K562 (cell line): ENCODE results near the gene CLEC4E. TPM values are rescaled to one million over a fixed set of nuclear protein-coding genes. Genes with fewer than 3 reads are reported as not detected.

ENCODE experiments used
- ATAC-seq: fragments of 200-7000 bp; cut with Tn5 transposase; 3 replicates; pipeline ENCODE4 v1.9.1; 2020; ENCODE audit warnings: moderate library complexity
- BruUV-seq: library from RNA; stranded (reverse); fragments of 400-500 nt; replicated peaks from 2 replicates; lab custom pipeline; 2021; lab: Mats Ljungman, UMichigan
- CTCF ChIA-PET: fragments of 300-600 bp; formaldehyde crosslinking; extraction: SDS; loops from one replicate; lab custom pipeline; 2021; ENCODE audit warnings: low intra/inter-chr PET ratio; lab: Yijun Ruan, JAX
- POLR2A ChIA-PET: fragments of 300-600, 350-650 bp; sonication (Branson Sonifier 250); formaldehyde crosslinking; extraction: SDS; loops from one replicate; lab custom pipeline; 2021; ENCODE audit warnings: antibody characterized with exemption, inconsistent platforms; lab: Yijun Ruan, JAX
- DNase-seq, 4 experiments: peaks; one replicate each; pipeline versions ENCODE4 v3.0.0 to v3.0.0-alpha.2; 2011 to 2018; ENCODE audit warnings: low spot score in 3 of 4, mixed read lengths in 3 of 4; ENCODE audit errors: extremely low read depth in 1 of 4
- FAIRE-seq: peaks from 2 replicates; lab custom pipeline; 2011; peaks lifted over from hg19 to GRCh38; lab: Jason Lieb, UNC
- H2AFZ ChIP-seq: 2 replicates; pipeline ENCODE4 v1.6.0; 2011; ENCODE audit warnings: low read depth, low read length, control low read depth, inconsistent platforms
- H3K27ac ChIP-seq: fragments of 200-600 bp; 3 replicates; pipeline ENCODE4 v1.8.0; 2011; ENCODE audit warnings: low read depth, mild to moderate bottlenecking, control low read depth, inconsistent platforms, low read length, moderate library complexity, mixed read lengths; ENCODE audit errors: extremely low read depth
- H3K27me3 ChIP-seq, 2 experiments: fragments of 300-600 bp in 1 of 2; 2 replicates in 1 of 2; 3 replicates in 1 of 2; pipeline versions ENCODE4 v1.6.0 to v1.8.0; 2011; ENCODE audit warnings: inconsistent platforms in 2 of 2, low read length in 2 of 2, mild to moderate bottlenecking in 1 of 2, mixed read lengths in 1 of 2, moderate library complexity in 1 of 2; ENCODE audit not compliant: control insufficient read depth in 2 of 2, insufficient read depth in 2 of 2
- H3K36me3 ChIP-seq: fragments of 300-600 bp; 3 replicates; pipeline ENCODE4 v1.8.0; 2011; ENCODE audit warnings: mild to moderate bottlenecking, low read length, inconsistent platforms; ENCODE audit not compliant: control insufficient read depth, insufficient read depth
- H3K4me1 ChIP-seq, 2 experiments: fragments of 200-600 bp in 1 of 2; replicated peaks in 1 of 2; 2 replicates in 1 of 2; 3 replicates in 1 of 2; pipeline versions ENCODE4 v1.5.1 to v1.8.0; 2011; ENCODE audit warnings: inconsistent platforms in 2 of 2, low read length in 2 of 2, mild to moderate bottlenecking in 1 of 2, mixed read lengths in 1 of 2, moderate library complexity in 1 of 2; ENCODE audit not compliant: control insufficient read depth in 2 of 2, insufficient read depth in 2 of 2
- H3K4me2 ChIP-seq: 2 replicates; pipeline ENCODE4 v1.6.1; 2011; ENCODE audit warnings: low read length, control low read depth, inconsistent platforms, mixed read lengths; ENCODE audit not compliant: insufficient read depth
- H3K4me3 ChIP-seq: fragments of 200-600 bp; sonication (generic), shearing (Covaris generic); 2 replicates; pipeline ENCODE4 v1.5.1; 2016; ENCODE audit warnings: control low read depth, inconsistent platforms
- H3K79me2 ChIP-seq: fragments of 200-600 bp; 3 replicates; pipeline ENCODE4 v1.8.0; 2011; ENCODE audit warnings: low read length, inconsistent platforms; ENCODE audit not compliant: control insufficient read depth, insufficient read depth
- H3K9ac ChIP-seq, 2 experiments: 2 replicates each; pipeline versions ENCODE4 v1.6.0 to v1.6.1; 2011; ENCODE audit warnings: low read depth in 2 of 2, low read length in 2 of 2, control low read depth in 1 of 2, inconsistent platforms in 1 of 2, mild to moderate bottlenecking in 1 of 2, mixed read lengths in 1 of 2; ENCODE audit not compliant: insufficient read depth in 1 of 2
- H3K9me1 ChIP-seq: one replicate; pipeline ENCODE4 v1.6.0; 2011; ENCODE audit warnings: inconsistent platforms, mild to moderate bottlenecking, low read length, moderate library complexity; ENCODE audit not compliant: control insufficient read depth, insufficient read depth
- H3K9me3 ChIP-seq: replicated peaks from 2 replicates; pipeline ENCODE4 v1.5.1; 2011; ENCODE audit warnings: low read depth, low read length, inconsistent platforms; ENCODE audit not compliant: control insufficient read depth, insufficient read depth
- H4K20me1 ChIP-seq: replicated peaks from 2 replicates; pipeline ENCODE4 v1.6.1; 2011; ENCODE audit warnings: low read length, inconsistent platforms, mixed read lengths; ENCODE audit not compliant: control insufficient read depth, insufficient read depth
- ETV6 ChIP-seq, 3 experiments: fragments of 150-350 bp in 1 of 3; sonication (generic) in 1 of 3; formaldehyde crosslinking in 1 of 3; IDR thresholded peaks; 2 replicates each; pipeline versions ENCODE4 v1.6.1 to v1.8.0; 2014 to 2022; ENCODE audit warnings: borderline replicate concordance in 2 of 3, low read depth in 2 of 3, antibody characterized with exemption in 1 of 3, low read length in 1 of 3, mild to moderate bottlenecking in 1 of 3, missing genetic modification reagents in 1 of 3
- GTF2F1 ChIP-seq: IDR thresholded peaks from 2 replicates; pipeline ENCODE4 v1.6.1; 2011; ENCODE audit warnings: low read depth, low read length, improper control_type of control experiment
- RCOR1 ChIP-seq, 2 experiments: IDR thresholded peaks; 2 replicates each; pipeline ENCODE4 v1.6.1; 2012; ENCODE audit warnings: low read depth in 2 of 2, low read length in 2 of 2, borderline replicate concordance in 1 of 2, improper control_type of control experiment in 1 of 2
- SPI1 ChIP-seq: IDR thresholded peaks from 2 replicates; pipeline ENCODE4 v1.6.1; 2011; ENCODE audit warnings: low read depth, low read length, control low read depth, borderline replicate concordance
- WGBS: fragments of 100-300 bp; shearing (Covaris generic); methylation state at CpG from one replicate; pipeline ENCODE4 v1.1.6; 2016; ENCODE audit warnings: low coverage, mixed read lengths; ENCODE audit not compliant: insufficient coverage; ENCODE audit errors: missing lambda C conversion rate; 5-methylcytosine and 5-hydroxymethylcytosine counted together
- in situ Hi-C: fragments of 300-500 bp; cut with MboI; formaldehyde crosslinking; loops from 4 replicates; pipeline ENCODE4 v1.15.0; 2018; ENCODE audit warnings: inconsistent platforms, mixed read lengths
- intact Hi-C: fragments of 100-400 bp; cut with micrococcal nuclease; formaldehyde crosslinking; loops from 2 replicates; pipeline ENCODE4 v1.14.2; 2022
- polyA plus RNA-seq, 8 experiments: library from polyadenylated mRNA; depleted of rRNA in 4 of 8; stranded (reverse) in 5 of 8; unstranded in 3 of 8; fragments of >200 nt; fragmentation: Nextera tagmentation in 2 of 8; fragmentation: Illumina TruSeq in 1 of 8; extraction: Ambion mirVana in 2 of 8; extraction: Trizol in 1 of 8; gene quantifications; 2 replicates each; pipeline versions ENCODE4 v1.2.1 to v1.2.3, GENCODE V29; 2011 to 2014; ENCODE audit warnings: inconsistent platforms in 1 of 8, missing spikeins in 1 of 8
- total RNA-seq, 7 experiments: library from RNA; depleted of rRNA in 6 of 7; stranded (reverse); fragments of >200 nt in 6 of 7; fragmentation: Illumina TruSeq in 2 of 7; extraction: Trizol in 2 of 7; gene quantifications; 2 replicates each; pipeline versions ENCODE4 v1.2.1 to v1.2.3, GENCODE V29; 2011 to 2021; ENCODE audit warnings: low replicate concordance in 1 of 7

CLEC4E gene
- total and polyA plus RNA-seq, 9 of the 15 experiments (the other 6 are each of a cell fraction or from before 2014, with no cell fraction given) = not detected

DNA sequence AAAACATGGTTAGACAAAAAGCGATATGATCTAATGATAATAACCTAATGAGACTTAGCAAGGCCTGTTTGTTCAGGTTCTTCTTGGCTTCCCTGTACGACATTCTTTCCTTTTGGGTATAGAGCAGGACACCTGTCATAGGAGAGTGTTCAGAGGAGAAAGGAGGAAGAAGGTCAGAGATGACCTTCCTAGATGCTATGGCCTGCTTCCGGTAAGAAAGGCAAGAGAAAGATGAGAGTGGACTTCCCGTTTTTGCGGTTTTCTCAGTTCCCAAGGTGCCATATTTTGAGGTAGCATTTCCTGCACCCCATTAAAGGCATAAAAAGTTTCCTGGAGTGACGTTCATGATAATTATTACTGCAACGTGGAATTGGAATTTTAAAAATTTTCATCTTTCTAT, 8.7 kb downstream of the CLEC4E start:
- FAIRE-seq = no peak
- Histone ChIP-seq H3K4me3 (no peak overlapping the region), H2AFZ (no peak overlapping the region), H3K27ac (no peak overlapping the region), H3K9ac (no peak overlapping the region), H3K9me3 (no peaks in the 10 kb centered on the region), H3K4me1 (no peaks in the 10 kb centered on the region), H3K79me2 (no peaks in the 10 kb centered on the region), H4K20me1 (no peaks in the 10 kb centered on the region), H3K27me3 (peaks cover 0 to 16% of the 10 kb centered on the region in 2 experiments; a peak in 2 of 5 replicates)
- ChIA-PET CTCF (no interaction called here), POLR2A (no interaction called here)
- in situ Hi-C loops = no loop called here
- ATAC-seq = no peak
- TF ChIP-seq GTF2F1 = no peak
- TF ChIP-seq RCOR1 (IDR thresholded peaks at IDR 0.05; ENCODE audit: borderline replicate concordance in 1 of 2, low read depth in 2 of 2, low read length in 2 of 2) = no peak
- TF ChIP-seq SPI1 = peak; percentile 62; the same call in 1 of the 2 replicates
- 0 out of 4 replicates have a peak, but pooled peaks of 1 of the 2 experiments have one; percentile 35 for TF ChIP-seq ETV6 (IDR thresholded peaks at IDR 0.05; ENCODE audit: borderline replicate concordance in 1 of 2, low read depth in 2 of 2, low read length in 1 of 2)
- TF ChIP-seq ETV6 (CRISPR knock-in tag; IDR thresholded peaks at IDR 0.05; ENCODE audit: borderline replicate concordance) = no peak
- TF ChIP-seq, all 486 proteins: peak for 2
- H3K9me1 ChIP-seq = no peaks in the 10 kb centered on the region
- no TSS peak for BruUV-seq
- intact Hi-C loops = no loop called here
- no peaks in the 10 kb centered on the region for H3K36me3 ChIP-seq
- DNase-seq = no peak
- 0% methylated on average over 5 of the region's 7 CpGs for WGBS
- H3K4me2 ChIP-seq = no peak overlapping the region
